Heart left ventricle (tissue), 13 donors: ENCODE results near the gene RUNX1.

Source experiments
- POLR2A ChIP-seq, 2 donors: fragments of 450-650 bp; IDR thresholded peaks; one replicate each; pipeline ENCODE4 v1.6.1; 2017; ENCODE audit warnings: antibody characterized with exemption in 2 of 2, mild to moderate bottlenecking in 2 of 2, moderate library complexity in 2 of 2
- TF ChIP-seq, protein P1 (sequence below), 12 donors: fragments of 200-600 bp; sonication (generic) in 4 of 12; IDR thresholded peaks; one replicate each; pipeline versions ENCODE4 v1.5.0 to v1.8.0; 2018 to 2022; ENCODE audit warnings: antibody characterized with exemption in 12 of 12, mild to moderate bottlenecking in 5 of 12
- donor health status: ischemic (EF 13 %, LVEDD 7.1; RV severe dilation, severe dysfunction).
- donor health status: DM: no; HTN: yes; CAD: no.
- donor health status: DM: no; HTN: no; CAD: no.
- donor health status: ischemic (EF 25% LVEDD 6.9; RV normal size, moderate dysfunction).
- donor health status: ischemic (EF 25% LVEDD 5.7; RV mildly dilated, moderate dysfunction).
- donor health status: ischemic (EF 35%, LVEDD 5.7; RV mildly dilated, moderate dysfunction).
- donor health status: nonischemic (EF 11% LVEDD 7.7; RV severe dilation, severe dysfunction).
- donor health status: DM: yes; HTN: yes; CAD: no.
- donor health status: PGD.
- donor health status: ischemic (EF 29% LVEDD 5.4; RV normal size, mild dysfunction).
- donor health status: nonischemic (EF 23%, LVEDD 6.1; RV moderate dilation, normal function).

DNA sequence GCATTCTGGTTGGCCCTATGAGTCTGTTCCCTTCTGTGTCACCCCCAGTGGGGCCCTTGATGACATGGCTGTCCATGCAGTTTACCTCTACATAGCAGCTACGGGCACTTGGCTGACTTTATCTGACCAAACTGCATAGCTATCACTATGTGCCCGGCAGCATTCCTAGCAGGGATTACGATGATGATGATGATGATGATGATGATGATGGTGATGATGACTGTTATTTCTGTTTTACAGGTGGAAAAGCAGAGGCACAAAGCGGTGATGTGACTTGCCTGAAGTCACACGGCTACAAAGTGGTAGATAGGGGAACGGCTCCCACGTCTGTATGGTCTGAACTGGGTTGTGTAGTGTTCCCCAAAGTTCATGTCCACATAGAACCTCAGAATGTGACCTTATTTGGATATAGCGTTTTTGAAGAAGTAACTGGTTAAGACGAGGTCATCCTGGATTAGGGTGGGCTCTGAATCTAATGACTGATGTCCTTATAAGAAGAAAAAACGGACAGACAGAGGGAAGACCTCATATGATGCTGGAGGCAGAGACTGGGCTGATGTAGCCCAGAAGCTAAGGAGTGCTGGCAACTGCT lies 57.6 kb downstream of the RUNX1 start:
- no peak for TF ChIP-seq POLR2A (IDR thresholded peaks at IDR 0.05)
- TF ChIP-seq, protein P1, sequence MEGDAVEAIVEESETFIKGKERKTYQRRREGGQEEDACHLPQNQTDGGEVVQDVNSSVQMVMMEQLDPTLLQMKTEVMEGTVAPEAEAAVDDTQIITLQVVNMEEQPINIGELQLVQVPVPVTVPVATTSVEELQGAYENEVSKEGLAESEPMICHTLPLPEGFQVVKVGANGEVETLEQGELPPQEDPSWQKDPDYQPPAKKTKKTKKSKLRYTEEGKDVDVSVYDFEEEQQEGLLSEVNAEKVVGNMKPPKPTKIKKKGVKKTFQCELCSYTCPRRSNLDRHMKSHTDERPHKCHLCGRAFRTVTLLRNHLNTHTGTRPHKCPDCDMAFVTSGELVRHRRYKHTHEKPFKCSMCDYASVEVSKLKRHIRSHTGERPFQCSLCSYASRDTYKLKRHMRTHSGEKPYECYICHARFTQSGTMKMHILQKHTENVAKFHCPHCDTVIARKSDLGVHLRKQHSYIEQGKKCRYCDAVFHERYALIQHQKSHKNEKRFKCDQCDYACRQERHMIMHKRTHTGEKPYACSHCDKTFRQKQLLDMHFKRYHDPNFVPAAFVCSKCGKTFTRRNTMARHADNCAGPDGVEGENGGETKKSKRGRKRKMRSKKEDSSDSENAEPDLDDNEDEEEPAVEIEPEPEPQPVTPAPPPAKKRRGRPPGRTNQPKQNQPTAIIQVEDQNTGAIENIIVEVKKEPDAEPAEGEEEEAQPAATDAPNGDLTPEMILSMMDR (IDR thresholded peaks at IDR 0.05), result no peak
